ENCODE results near the gene HSPB1. TPM values are rescaled to one million over a fixed set of nuclear protein-coding genes. Genes with fewer than 3 reads are reported as not detected.
A peak's percentile ranks its signal among the peaks of the same experiment; 100 is the strongest.

The HSPB1 gene
- total RNA-seq: 10 to 100 TPM; 25.5 to 39.2 TPM
- polyA plus RNA-seq: 100 to 1,000 TPM; 169 to 186 TPM

DNA sequence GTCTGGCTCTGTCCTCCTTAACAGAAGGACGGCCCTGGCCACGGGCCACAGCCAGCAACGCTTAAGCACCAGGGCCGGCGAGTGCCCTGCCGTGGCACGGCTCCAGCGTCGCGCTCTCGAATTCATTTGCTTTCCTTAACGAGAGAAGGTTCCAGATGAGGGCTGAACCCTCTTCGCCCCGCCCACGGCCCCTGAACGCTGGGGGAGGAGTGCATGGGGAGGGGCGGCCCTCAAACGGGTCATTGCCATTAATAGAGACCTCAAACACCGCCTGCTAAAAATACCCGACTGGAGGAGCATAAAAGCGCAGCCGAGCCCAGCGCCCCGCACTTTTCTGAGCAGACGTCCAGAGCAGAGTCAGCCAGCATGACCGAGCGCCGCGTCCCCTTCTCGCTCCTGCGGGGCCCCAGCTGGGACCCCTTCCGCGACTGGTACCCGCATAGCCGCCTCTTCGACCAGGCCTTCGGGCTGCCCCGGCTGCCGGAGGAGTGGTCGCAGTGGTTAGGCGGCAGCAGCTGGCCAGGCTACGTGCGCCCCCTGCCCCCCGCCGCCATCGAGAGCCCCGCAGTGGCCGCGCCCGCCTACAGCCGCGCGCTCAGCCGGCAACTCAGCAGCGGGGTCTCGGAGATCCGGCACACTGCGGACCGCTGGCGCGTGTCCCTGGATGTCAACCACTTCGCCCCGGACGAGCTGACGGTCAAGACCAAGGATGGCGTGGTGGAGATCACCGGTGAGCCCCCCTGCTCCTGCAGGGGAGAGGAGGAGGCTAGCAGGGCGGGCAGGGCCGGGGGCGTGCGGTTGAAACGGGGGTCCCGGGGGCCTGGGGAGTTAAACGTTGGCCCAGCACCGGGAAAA is at the start of gene HSPB1:
TSS of gene HSPB1 (plus strand) at position 327 of the 855 bp plus-strand sequence. CDS start at position 367, 40 bp downstream.
- TF ChIP-seq FOXA1 (IDR thresholded peaks at IDR 0.05): no peak
- TF ChIP-seq, protein P1, sequence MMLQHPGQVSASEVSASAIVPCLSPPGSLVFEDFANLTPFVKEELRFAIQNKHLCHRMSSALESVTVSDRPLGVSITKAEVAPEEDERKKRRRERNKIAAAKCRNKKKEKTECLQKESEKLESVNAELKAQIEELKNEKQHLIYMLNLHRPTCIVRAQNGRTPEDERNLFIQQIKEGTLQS (IDR thresholded peaks at IDR 0.05): peak; percentile 61
- peak; percentile 46 to 57 for TF ChIP-seq HNF4A (conservative IDR thresholded peaks at IDR 0.05)
- peak; percentile 47 for TF ChIP-seq FOXA2 (IDR thresholded peaks at IDR 0.05)
- TF ChIP-seq, protein P2, sequence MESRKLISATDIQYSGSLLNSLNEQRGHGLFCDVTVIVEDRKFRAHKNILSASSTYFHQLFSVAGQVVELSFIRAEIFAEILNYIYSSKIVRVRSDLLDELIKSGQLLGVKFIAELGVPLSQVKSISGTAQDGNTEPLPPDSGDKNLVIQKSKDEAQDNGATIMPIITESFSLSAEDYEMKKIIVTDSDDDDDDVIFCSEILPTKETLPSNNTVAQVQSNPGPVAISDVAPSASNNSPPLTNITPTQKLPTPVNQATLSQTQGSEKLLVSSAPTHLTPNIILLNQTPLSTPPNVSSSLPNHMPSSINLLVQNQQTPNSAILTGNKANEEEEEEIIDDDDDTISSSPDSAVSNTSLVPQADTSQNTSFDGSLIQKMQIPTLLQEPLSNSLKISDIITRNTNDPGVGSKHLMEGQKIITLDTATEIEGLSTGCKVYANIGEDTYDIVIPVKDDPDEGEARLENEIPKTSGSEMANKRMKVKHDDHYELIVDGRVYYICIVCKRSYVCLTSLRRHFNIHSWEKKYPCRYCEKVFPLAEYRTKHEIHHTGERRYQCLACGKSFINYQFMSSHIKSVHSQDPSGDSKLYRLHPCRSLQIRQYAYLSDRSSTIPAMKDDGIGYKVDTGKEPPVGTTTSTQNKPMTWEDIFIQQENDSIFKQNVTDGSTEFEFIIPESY (IDR thresholded peaks at IDR 0.05): peak; percentile 55
- peak; percentile 61 for TF ChIP-seq NR2F2 (IDR thresholded peaks at IDR 0.05)
- peak in 1 of 2 donors; percentile 73 for TF ChIP-seq EGR1 (IDR thresholded peaks at IDR 0.05; ENCODE audit: low read depth in 2 of 2)
- peak; percentile 94 for TF ChIP-seq YY1 (IDR thresholded peaks at IDR 0.05)
- TF ChIP-seq HNF4G (IDR thresholded peaks at IDR 0.05): peak; percentile 41
- peak; percentile 4 to 45 for TF ChIP-seq RAD21 (IDR thresholded peaks at IDR 0.05)
- TF ChIP-seq, protein P3, sequence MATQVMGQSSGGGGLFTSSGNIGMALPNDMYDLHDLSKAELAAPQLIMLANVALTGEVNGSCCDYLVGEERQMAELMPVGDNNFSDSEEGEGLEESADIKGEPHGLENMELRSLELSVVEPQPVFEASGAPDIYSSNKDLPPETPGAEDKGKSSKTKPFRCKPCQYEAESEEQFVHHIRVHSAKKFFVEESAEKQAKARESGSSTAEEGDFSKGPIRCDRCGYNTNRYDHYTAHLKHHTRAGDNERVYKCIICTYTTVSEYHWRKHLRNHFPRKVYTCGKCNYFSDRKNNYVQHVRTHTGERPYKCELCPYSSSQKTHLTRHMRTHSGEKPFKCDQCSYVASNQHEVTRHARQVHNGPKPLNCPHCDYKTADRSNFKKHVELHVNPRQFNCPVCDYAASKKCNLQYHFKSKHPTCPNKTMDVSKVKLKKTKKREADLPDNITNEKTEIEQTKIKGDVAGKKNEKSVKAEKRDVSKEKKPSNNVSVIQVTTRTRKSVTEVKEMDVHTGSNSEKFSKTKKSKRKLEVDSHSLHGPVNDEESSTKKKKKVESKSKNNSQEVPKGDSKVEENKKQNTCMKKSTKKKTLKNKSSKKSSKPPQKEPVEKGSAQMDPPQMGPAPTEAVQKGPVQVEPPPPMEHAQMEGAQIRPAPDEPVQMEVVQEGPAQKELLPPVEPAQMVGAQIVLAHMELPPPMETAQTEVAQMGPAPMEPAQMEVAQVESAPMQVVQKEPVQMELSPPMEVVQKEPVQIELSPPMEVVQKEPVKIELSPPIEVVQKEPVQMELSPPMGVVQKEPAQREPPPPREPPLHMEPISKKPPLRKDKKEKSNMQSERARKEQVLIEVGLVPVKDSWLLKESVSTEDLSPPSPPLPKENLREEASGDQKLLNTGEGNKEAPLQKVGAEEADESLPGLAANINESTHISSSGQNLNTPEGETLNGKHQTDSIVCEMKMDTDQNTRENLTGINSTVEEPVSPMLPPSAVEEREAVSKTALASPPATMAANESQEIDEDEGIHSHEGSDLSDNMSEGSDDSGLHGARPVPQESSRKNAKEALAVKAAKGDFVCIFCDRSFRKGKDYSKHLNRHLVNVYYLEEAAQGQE (IDR thresholded peaks at IDR 0.05): peak; percentile 95
- peak; percentile 10 to 59 for TF ChIP-seq JUND (IDR thresholded peaks at IDR 0.05)
- TF ChIP-seq, protein P4, sequence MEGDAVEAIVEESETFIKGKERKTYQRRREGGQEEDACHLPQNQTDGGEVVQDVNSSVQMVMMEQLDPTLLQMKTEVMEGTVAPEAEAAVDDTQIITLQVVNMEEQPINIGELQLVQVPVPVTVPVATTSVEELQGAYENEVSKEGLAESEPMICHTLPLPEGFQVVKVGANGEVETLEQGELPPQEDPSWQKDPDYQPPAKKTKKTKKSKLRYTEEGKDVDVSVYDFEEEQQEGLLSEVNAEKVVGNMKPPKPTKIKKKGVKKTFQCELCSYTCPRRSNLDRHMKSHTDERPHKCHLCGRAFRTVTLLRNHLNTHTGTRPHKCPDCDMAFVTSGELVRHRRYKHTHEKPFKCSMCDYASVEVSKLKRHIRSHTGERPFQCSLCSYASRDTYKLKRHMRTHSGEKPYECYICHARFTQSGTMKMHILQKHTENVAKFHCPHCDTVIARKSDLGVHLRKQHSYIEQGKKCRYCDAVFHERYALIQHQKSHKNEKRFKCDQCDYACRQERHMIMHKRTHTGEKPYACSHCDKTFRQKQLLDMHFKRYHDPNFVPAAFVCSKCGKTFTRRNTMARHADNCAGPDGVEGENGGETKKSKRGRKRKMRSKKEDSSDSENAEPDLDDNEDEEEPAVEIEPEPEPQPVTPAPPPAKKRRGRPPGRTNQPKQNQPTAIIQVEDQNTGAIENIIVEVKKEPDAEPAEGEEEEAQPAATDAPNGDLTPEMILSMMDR (IDR thresholded peaks at IDR 0.05; ENCODE audit: low read depth, low read length, missing input control): peak; percentile 9
- TF ChIP-seq SP1 (IDR thresholded peaks at IDR 0.05): peak; percentile 95
- peak; percentile 98 for TF ChIP-seq TAF1 (conservative IDR thresholded peaks at IDR 0.05)
- peak; percentile 85 to 87 for TF ChIP-seq RXRA (IDR thresholded peaks at IDR 0.05)
- TF ChIP-seq GABPA (IDR thresholded peaks at IDR 0.05 in 1 of 2, conservative IDR thresholded peaks at IDR 0.05 in 1 of 2): no peak
- TF ChIP-seq, protein P5, sequence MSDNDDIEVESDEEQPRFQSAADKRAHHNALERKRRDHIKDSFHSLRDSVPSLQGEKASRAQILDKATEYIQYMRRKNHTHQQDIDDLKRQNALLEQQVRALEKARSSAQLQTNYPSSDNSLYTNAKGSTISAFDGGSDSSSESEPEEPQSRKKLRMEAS (IDR thresholded peaks at IDR 0.05): peak; percentile 85

More for the DNA sequence above, at the start of gene HSPB1:
- DNase-seq (ENCODE audit: low spot score): peak; percentile 84
- Histone ChIP-seq H3K27me3 (ENCODE audit: control insufficient read depth in 4 of 4, insufficient read depth in 4 of 4, low read length in 3 of 4) (no peaks in the 10 kb centered on the region), H3K4me3 (ENCODE audit: low read depth in 1 of 3, low read length in 3 of 3) (peak within 1 kb of the TSS; percentile 73 to 82 (median 73)), H3K4me1 (ENCODE audit: control insufficient read depth in 4 of 4, insufficient read depth in 4 of 4, low read length in 3 of 4) (peaks cover 12 to 42% (median 24%) of the 10 kb centered on the region in 4 donors), H3K27ac (ENCODE audit: low read depth in 1 of 2, low read length in 2 of 2) (peak within 1 kb of the TSS; percentile 100), H3K9ac (ENCODE audit: low read depth in 1 of 2, low read length in 2 of 2) (peak within 1 kb of the TSS; percentile 84 to 86), H3K9me3 (ENCODE audit: control insufficient read depth in 4 of 4, low read length in 3 of 4) (no peaks in the 10 kb centered on the region), H3K36me3 (ENCODE audit: control insufficient read depth in 4 of 4, insufficient read depth in 3 of 4, low read depth in 1 of 4, low read length in 3 of 4) (no peaks in the 10 kb centered on the region)
- under 1% methylated on average over 75 of the region's 75 CpGs for WGBS
